WTC11 (cell line): ENCODE data around the gene PDZRN3.

Experiments
- CTCF ChIP-seq: fragments of 200-600 bp; IDR thresholded peaks from 2 replicates; pipeline ENCODE4 v1.8.0; 2022; ENCODE audit warnings: antibody characterized with exemption
- ESRRA ChIP-seq: sonication (generic); formaldehyde crosslinking; IDR thresholded peaks from 2 replicates; pipeline ENCODE4 v1.8.1; 2022; ENCODE audit warnings: mild to moderate bottlenecking, missing genetic modification reagents, borderline replicate concordance
- JAZF1 ChIP-seq: fragments of 250-450 bp; sonication (Bioruptor Pico); IDR thresholded peaks from 2 replicates; pipeline ENCODE4 v1.9.0; 2021; ENCODE audit warnings: moderate library complexity, mild to moderate bottlenecking, inconsistent platforms
- JUN ChIP-seq: sonication (generic); formaldehyde crosslinking; IDR thresholded peaks from 2 replicates; pipeline ENCODE4 v1.8.0; 2023; ENCODE audit warnings: mild to moderate bottlenecking, missing genetic modification reagents
- NR2C2 ChIP-seq: sonication (generic); formaldehyde crosslinking; IDR thresholded peaks from 2 replicates; pipeline ENCODE4 v1.8.0; 2022; ENCODE audit warnings: mild to moderate bottlenecking, missing genetic modification reagents
- RELA ChIP-seq: sonication (generic); formaldehyde crosslinking; IDR thresholded peaks from 2 replicates; pipeline ENCODE4 v1.8.1; 2022; ENCODE audit warnings: missing genetic modification reagents, mild to moderate bottlenecking, borderline replicate concordance
- ZBTB21 ChIP-seq: sonication (generic); formaldehyde crosslinking; IDR thresholded peaks from 2 replicates; pipeline ENCODE4 v1.8.1; 2023; ENCODE audit warnings: mild to moderate bottlenecking, missing genetic modification reagents, borderline replicate concordance
- ZNF219 ChIP-seq: sonication (generic); formaldehyde crosslinking; IDR thresholded peaks from 2 replicates; pipeline ENCODE4 v1.8.0; 2023; ENCODE audit warnings: missing genetic modification reagents, mild to moderate bottlenecking, borderline replicate concordance
- TF ChIP-seq, protein P1 (sequence below): sonication (generic); formaldehyde crosslinking; IDR thresholded peaks from 2 replicates; pipeline ENCODE4 v1.8.0; 2023; ENCODE audit warnings: mild to moderate bottlenecking, missing genetic modification reagents
- TF ChIP-seq, protein P2 (sequence below): sonication (generic); formaldehyde crosslinking; IDR thresholded peaks from 2 replicates; pipeline ENCODE4 v1.8.1; 2022; ENCODE audit warnings: missing genetic modification reagents, borderline replicate concordance
- TF ChIP-seq, protein P3 (sequence below): sonication (generic); formaldehyde crosslinking; IDR thresholded peaks from 2 replicates; pipeline ENCODE4 v1.8.1; 2023; ENCODE audit warnings: mild to moderate bottlenecking, missing genetic modification reagents

GRCh38 chr3:73475175-73475574 is 149.6 kb downstream of the PDZRN3 start:
- TF ChIP-seq CTCF (no peak), JAZF1 (no peak), JUN (CRISPR knock-in tag) (no peak), ZNF219 (CRISPR knock-in tag) (no peak), ZBTB21 (CRISPR knock-in tag) (no peak), NR2C2 (CRISPR knock-in tag) (no peak), ESRRA (CRISPR knock-in tag) (no peak), RELA (no peak)
- TF ChIP-seq, protein P1, sequence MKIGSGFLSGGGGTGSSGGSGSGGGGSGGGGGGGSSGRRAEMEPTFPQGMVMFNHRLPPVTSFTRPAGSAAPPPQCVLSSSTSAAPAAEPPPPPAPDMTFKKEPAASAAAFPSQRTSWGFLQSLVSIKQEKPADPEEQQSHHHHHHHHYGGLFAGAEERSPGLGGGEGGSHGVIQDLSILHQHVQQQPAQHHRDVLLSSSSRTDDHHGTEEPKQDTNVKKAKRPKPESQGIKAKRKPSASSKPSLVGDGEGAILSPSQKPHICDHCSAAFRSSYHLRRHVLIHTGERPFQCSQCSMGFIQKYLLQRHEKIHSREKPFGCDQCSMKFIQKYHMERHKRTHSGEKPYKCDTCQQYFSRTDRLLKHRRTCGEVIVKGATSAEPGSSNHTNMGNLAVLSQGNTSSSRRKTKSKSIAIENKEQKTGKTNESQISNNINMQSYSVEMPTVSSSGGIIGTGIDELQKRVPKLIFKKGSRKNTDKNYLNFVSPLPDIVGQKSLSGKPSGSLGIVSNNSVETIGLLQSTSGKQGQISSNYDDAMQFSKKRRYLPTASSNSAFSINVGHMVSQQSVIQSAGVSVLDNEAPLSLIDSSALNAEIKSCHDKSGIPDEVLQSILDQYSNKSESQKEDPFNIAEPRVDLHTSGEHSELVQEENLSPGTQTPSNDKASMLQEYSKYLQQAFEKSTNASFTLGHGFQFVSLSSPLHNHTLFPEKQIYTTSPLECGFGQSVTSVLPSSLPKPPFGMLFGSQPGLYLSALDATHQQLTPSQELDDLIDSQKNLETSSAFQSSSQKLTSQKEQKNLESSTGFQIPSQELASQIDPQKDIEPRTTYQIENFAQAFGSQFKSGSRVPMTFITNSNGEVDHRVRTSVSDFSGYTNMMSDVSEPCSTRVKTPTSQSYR (CRISPR knock-in tag): no peak
- TF ChIP-seq, protein P2, sequence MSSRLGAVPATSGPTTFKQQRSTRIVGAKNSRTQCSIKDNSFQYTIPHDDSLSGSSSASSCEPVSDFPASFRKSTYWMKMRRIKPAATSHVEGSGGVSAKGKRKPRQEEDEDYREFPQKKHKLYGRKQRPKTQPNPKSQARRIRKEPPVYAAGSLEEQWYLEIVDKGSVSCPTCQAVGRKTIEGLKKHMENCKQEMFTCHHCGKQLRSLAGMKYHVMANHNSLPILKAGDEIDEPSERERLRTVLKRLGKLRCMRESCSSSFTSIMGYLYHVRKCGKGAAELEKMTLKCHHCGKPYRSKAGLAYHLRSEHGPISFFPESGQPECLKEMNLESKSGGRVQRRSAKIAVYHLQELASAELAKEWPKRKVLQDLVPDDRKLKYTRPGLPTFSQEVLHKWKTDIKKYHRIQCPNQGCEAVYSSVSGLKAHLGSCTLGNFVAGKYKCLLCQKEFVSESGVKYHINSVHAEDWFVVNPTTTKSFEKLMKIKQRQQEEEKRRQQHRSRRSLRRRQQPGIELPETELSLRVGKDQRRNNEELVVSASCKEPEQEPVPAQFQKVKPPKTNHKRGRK (CRISPR knock-in tag): no peak
- TF ChIP-seq, protein P3, sequence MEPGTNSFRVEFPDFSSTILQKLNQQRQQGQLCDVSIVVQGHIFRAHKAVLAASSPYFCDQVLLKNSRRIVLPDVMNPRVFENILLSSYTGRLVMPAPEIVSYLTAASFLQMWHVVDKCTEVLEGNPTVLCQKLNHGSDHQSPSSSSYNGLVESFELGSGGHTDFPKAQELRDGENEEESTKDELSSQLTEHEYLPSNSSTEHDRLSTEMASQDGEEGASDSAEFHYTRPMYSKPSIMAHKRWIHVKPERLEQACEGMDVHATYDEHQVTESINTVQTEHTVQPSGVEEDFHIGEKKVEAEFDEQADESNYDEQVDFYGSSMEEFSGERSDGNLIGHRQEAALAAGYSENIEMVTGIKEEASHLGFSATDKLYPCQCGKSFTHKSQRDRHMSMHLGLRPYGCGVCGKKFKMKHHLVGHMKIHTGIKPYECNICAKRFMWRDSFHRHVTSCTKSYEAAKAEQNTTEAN: no peak
